ENCODE measurements around the gene CRLF1.
"Not testable (repeated sequence)": the region's sequence is repeated elsewhere in the genome, so short reads cannot be mapped to it uniquely, and the experiment has no call there.

CRLF1 gene

DNA sequence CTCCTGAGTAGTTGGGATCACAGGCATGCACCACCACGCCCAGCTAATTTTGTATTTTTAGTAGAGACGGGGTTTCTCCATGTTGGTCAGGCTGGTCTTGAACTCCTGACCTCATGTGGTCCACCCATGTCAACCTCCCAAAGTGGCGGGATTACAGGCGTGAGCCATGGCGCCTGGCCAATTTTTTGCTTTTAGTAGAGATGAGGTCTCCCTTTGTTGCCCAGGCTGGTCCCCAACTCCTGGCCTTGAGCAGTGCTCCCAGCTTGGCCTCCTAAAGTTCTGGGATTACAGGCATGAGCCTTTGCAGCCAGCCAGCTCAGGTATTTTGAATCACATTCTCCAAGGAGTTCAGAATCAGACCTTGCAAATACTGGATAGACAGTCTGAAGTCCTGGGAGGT lies 13.9 kb downstream of the CRLF1 start:
- not testable (repeated sequence) for DNase-seq (ENCODE audit: low read depth in 2 of 2)

DNA sequence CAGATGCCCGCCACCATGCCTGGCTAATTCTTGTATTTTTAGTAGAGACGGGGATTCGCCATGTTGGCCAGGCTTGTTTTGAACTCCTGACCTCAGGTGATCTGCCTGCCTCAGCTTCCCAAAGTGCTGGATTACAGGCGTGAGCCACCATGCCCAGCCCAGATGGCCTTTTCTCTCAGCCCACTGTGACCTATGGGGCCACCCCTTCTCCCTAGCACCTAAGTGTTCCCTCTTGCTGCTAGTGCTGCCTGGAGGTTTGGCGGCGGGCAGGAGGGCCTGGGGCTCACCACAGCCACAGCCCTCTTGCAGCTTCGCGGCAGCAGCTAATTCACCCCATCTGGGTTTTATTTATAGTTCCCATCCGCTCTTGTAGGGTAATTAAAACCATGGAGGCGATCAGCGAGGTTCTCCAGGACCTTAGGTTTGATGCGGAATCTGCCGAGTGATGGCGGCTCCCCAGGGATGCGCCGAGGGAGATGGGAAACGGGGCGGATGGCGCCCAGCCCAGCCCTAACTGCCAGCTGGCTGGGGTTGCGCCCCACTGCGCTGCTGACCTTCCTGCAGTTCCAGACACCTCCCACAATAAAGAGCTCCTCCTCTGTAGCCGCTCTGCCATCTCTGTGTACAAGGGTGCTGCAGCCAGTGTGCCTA lies 14.7 kb downstream of the CRLF1 start:
- no peak for DNase-seq (ENCODE audit: low read depth in 2 of 2)

DNA sequence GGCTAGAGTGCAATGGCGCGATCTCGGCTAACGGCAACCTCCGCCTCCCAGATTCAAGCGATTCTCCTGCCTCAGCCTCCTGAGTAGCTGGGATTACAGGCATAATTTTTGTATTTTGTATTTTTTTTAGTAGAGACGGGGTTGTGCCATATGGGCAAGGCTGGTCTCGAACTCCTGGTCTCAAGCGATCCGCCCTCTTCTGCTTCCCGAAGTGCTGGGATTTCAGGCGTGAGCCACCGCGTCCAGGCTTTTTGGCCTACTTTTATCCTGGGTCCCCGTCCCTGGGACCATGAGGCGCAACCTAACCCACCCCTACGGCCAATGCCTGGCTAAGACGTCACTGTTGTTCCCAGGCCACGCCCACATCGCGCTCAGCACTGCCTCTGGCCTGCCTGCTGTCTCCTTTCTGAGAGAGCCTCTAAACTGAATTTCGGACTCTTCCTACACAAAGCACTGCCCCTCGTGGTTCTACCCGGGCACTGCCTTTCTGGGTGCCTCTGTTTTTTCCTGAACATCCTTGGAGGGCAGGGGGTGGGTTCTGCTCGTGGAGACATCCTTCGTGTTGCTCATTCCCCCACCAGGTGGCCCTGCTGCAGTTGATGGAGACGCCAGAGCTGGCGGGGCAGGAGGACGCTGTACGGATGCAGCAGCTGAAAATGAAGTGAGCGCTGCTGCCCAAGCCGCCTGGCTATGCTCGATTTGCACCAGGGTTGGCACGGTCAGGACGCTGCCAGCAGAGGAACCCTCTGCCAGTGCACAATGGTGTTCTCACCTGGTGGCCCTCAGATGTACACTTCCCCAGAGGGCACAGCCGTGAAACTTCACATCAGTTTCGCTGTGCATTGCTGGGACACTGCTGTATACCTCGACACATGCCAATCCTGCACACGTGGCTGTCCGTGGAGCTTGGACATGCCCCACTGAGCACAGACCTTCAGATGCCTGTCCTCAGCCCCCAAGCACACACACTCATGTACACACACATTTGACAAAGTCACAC lies 16.0 kb downstream of the CRLF1 start:
- DNase-seq (ENCODE audit: low read depth in 2 of 2) = no peak

DNA sequence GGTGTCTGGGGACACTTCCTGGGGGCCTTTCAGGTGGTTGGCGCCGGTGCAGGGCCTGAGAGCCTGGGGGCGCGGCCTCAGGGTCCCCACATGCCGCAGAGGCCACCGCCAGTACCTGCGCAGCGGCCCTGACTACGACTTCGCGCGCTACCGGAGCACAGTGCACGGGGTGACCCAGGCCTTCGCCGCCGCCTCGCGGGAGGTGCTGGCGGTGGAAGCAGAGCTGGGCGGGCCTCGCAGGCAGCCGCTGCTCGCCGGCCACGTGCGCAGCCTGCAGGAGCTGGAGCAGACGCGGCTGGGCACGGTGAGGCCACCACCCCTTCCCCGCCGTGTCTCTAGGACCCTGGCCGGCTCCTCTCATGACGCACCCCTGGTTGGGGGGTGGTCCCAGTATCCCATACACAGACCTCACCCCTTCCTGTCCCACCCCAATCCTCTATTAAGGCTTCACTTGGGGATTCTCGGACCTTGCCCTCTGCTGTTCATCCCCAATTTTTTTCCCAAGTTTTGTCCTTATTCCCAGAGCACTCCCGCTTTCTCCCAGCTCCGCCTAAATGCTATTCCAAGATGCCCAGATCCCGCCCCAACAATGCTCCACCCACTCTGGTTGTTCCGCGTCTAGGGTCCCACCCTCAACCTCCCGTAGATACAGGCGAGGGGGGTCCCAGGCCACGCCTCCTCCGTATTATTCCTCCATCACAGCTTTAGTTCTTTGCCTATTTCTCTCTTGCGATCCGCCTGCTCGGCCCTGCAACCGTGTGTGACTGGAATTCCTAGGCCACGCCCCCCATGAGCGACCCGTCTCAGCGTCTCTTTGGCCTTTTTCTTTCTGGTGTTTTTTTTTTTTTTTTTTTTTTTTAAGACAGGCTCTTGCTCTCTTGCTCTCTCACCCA lies 17.0 kb downstream of the CRLF1 start:
- DNase-seq (ENCODE audit: low read depth in 2 of 2) = peak in 1 of 2 donors; percentile 43

DNA sequence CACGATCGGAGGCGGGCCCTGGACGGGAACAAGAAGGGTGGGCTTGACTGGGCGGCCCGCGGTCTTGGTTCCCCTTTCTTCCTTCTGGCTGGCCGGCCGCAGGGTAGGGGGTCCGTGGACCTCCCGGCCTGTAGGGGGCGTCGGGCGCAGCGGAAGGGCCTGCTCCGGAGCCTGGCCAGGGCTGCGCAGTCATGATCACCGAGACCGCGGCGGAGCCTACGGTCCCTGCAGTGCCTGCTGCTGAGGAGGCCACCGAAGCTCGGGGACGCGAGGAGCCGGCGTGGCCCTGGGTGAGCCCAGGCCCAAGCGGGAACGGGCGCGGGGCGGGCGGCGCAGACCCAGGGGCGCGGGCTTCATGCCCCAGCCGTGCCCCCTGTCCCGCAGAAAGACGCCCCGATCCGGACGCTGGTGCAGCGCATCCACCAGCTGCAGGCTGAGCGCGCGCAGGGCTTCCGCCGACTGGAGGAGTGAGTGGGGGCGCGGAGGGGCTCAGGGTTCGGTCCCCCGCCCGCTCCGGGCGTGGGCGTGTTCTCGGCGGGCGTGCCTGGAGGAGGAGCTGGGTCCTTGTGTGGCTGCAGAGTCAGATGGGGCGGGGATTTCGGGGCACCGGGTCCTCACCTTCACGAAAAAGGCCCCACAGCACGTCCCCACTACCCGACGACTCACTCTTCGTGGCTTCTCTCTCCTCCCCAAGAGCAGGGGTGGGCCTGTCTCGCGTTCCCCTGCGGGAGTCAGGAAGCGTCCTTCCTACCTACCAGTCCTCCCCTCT lies 17.8 kb downstream of the CRLF1 start, which contains the start of gene REX1BD:
Gene REX1BD, plus strand, starts transcription at position 188 of the 769 bp plus-strand sequence. Its CDS starts 4 bp downstream, at position 192.
- peak; percentile 80 to 84 for DNase-seq (ENCODE audit: low read depth in 2 of 2)

DNA sequence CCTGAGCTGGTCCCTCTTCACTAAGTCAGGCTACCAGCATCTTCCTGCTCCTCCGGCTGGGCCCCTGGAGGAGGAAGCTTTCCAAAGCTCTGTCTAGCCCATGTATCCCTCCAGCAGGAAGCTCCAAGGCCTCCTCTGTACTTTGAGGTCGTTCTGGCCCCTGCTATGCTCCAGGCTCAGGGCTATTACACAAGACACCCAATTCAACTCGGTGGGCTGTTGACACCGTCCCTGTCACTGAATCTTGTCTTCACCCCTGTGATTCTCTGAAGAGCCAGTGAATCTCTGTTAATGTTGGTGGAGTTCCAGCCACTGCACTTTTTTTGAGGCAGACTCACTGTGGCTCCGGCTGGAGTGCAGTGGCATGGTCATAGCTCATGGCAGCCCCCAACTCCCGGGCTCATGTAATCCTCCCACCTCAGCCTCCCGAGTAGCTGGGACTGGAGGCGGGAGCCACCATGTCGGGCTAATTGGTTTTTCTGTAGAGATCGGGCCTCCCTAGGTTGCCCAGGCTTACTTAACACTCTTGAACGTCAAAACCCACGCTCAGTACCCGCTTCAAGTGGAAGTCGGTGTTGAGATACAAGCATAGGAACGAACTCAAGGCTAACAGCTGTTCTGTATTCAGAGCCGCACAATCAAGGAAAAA lies 18.5 kb downstream of the CRLF1 start:
- DNase-seq (ENCODE audit: low read depth in 2 of 2) = no peak

DNA sequence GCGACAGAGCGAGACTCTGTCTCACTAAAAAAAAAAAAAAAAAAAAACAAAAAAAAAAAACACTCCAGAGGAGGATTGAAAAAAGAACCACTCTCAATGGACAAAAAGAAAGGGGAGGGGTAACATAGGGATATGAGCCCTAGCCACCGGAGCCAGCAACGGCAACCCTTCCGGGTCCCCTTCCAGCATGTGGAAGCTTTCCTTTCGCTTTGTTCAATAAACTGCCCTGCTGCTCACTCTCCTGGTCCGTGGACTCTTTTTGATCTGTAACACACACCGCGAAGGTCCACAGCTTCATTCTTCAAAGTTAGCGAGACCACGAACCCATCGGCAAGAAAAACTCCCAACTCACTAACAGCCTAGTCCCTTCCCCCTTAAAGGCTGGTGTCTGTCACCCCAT lies 19.0 kb downstream of the CRLF1 start:
- no peak for DNase-seq (ENCODE audit: low read depth in 2 of 2)

DNA sequence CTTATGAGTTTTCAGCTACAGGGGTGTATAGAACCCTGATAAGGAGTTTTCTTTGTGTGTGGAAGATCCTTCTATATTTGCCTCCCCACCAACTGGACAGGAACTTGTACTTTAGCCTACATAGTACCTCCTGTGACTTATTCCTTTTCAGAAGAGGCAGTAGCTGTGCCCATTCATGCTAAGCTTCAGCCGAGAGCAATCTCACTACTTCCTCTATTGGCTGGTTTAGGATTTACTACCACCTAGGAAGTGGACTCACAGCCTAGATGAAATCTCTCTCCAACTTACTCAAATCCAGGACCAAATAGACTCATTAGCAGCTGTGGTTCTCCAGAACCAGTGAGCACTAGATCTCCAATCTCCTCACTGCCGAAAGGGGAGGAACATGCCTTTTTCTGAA lies 20.3 kb downstream of the CRLF1 start:
- no peak for DNase-seq (ENCODE audit: low read depth in 2 of 2)

DNA sequence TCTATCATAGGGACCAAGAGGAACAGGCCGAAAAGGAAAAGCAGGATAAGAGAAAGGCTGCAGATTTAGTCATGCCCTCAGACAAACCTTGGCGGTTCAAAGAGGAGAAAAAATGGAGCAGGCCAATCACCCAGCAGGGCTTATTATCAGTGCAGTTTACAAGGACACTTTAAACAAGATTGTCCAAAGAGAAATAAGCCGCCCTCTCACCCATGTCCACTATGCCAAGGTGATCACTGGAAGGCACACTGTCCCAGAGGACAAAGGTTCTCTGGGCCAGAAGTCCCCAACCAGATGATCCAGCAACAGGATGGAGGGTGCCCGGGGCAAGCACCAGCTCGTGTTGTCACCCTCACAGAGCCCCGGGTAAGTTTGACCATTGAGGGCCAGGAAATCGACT lies 26.3 kb downstream of the CRLF1 start:
- no peak for DNase-seq (ENCODE audit: low read depth in 2 of 2)

DNA sequence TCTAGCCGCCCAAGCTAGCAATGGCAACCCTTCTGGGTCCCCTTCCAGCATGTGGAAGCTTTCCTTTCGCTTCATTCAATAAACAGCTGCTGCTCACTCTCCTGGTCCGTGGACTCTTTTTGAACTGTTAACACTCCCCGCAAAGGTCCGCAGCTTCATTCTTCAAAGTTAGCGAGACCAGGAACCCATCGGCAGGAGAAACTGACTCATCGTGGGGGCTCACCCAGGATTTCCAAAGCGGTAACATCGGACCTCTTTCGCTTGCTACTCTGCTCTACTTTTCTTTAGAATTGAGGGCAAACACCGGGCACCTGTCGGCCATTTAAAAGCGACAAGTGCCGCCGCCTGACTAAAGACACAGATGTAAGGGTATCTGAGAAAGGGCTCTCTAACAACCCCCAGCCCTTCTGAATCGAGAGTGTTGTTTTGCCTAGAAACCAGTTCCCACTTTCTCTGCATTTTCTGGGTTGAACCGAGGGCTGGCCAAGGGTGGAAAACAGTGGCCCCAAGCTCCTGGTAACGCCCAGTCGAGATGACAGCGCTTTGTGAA lies 29.2 kb downstream of the CRLF1 start:
- no peak for DNase-seq (ENCODE audit: low read depth in 2 of 2)

DNA sequence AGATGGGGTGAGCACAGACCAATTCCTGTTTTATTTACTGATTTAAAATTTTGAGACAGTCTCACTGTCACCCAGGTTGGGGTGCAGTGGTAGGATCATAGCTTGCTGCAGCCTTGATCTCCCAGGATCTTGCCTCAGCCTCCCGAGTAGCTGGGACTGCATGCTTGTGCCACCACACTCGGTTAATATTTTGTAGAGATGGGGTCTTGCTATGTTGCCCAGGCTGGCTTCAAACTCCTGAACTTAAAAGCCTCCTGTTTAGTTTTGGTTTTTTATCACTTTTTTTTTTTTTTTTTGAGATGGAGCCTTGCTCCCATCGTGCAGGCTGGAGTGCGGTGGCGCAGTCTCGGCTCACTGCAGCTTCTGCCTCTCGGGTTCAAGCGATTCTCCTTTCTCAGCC lies 30.2 kb downstream of the CRLF1 start:
- no peak for DNase-seq (ENCODE audit: low read depth in 2 of 2)

DNA sequence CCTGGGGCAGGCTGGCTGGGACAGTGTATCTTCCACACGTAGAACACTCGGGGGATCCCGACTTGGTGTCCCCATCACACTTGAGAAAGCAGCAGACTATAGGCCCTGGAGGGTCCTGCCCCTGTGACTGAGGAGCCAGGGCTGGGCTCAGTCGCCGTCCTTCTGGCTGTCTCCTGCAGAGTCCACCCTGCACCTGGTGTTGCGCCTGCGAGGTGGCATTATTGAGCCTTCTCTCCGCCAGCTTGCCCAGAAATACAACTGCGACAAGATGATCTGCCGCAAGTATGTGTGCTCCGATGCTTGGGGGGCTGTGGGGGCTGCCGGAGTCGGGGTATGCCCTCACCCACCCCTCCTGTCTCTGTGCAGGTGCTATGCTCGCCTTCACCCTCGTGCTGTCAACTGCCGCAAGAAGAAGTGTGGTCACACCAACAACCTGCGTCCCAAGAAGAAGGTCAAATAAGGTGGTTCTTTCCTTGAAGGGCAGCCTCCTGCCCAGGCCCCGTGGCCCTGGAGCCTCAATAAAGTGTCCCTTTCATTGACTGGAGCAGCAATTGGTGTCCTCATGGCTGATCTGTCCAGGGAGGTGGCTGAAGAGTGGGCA lies 31.8 kb downstream of the CRLF1 start:
- DNase-seq (ENCODE audit: low read depth in 2 of 2) = no peak

DNA sequence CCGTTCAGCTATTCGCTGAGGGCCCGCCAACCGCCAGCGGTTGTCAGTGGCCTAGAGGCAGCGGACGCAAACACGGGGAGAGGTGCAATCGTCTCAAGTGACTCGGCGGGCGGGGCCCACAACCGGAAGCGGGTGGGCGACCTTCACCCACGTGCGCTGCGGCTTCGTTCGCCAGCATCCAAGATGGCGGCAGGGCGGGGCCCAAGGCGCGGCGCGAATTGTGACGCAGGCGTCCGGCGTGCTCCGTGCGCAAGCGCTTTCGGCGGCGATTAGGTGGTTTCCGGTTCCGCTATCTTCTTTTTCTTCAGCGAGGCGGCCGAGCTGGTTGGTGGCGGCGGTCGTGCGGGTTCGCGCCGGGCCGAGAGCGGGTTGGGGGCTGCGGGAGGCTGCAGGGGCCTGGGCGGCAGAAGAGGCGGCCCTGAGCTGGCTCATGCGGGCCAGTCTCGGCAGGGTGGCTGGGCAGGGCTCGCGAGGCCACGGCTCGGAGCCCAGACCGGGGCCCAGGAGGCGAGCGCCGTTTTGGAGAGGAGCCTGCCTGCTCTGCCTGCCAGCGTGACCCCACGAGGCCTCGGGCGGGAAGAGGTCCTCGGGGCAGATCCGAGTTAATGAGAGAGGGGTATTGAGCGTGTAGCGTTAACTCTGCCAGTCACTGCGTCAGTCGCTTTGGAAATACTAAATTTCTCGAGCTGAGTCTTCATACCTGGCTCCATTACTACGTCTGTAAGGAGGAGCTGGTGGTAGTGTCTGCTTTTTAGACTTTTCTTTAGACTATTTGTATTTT lies 34.8 kb downstream of the CRLF1 start, which contains the start of gene UBA52:
Gene UBA52, plus strand, starts transcription at position 294 of the 781 bp plus-strand sequence. CDS start 1,444 bp downstream, outside the sequence.
- DNase-seq (ENCODE audit: low read depth in 2 of 2) = peak; percentile 97 to 99

DNA sequence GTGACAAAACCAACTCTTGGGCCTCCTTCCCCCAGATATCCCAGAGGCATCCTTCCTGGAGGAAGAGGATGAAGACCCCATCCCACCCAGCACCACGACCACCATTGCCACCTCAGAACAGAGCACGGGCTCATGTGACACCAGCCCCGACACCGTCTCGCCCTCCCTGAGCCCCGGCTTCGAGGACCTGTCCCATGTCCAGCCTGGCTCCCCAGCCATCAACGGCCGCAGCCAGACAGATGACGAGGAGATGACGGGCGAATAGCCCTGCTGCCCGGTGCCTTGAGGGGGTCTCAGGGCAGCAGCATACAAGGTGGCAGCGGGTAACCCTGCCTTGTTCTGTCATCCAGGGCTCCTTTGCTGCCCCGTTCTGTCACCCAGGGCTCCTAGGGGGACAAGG lies 38.2 kb downstream of the CRLF1 start:
- DNase-seq (ENCODE audit: low read depth in 2 of 2) = no peak

DNA sequence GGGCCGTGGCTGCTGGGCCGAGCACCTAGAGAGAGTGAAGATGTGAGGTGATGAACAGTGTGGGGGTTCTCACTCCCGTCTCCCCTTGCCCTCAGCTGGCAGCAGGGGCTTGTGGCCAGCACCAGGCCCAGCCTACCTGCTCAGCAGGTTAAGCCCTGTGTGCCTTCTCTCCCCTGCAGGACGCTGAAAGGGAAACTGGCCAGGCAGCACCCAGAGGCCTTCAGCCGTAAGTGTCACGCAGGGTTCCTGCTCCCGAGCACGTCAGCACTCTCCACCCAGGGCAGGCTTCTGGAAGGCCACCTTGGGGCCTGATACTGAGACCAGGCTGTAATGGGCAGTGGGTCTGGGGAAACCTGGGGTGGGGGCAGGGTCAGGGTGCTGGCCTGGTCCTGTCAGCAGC lies 39.6 kb downstream of the CRLF1 start:
- DNase-seq (ENCODE audit: low read depth in 2 of 2) = no peak

DNA sequence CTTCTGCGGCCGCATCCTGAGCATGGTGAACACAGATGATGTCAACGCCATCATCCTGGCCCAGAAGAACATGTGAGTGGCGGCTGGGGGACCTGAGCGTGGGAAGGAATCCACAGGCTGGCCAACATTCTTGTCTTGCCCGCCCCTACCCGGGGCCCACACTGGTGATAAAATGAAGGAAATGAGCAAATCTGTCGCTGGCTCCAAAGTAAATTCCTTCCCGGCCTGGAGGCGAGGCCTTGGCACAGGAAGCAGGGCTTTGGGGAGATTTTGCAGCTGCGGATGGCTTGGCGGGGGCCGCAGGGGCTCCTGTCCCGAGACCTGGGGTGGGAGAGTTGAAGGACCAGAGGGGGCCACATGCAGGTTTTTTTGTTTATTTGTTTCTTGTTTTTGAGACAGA lies 44.5 kb downstream of the CRLF1 start:
- no peak for DNase-seq (ENCODE audit: low read depth in 2 of 2)

DNA sequence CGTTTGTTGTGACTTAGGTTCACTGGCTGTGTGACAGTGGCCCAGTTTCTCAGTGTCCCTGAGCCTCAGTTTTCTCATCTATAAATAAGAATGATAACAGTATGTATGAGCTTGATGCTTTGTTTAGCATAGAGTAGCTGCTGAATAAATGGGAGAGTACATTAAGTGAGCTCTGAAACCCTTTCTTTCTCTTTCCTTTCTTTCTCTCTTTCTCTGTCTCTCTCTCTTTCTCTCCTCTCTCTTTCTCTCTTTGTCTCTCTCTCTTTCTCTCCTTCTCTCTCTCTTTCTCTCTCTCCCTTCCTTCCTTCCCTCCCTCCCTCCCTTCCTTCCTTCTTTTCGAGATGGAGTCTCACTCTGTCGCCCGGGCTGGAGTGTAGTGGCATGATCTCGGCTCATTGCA lies 46.9 kb downstream of the CRLF1 start:
- DNase-seq (ENCODE audit: low read depth in 2 of 2) = no peak

DNA sequence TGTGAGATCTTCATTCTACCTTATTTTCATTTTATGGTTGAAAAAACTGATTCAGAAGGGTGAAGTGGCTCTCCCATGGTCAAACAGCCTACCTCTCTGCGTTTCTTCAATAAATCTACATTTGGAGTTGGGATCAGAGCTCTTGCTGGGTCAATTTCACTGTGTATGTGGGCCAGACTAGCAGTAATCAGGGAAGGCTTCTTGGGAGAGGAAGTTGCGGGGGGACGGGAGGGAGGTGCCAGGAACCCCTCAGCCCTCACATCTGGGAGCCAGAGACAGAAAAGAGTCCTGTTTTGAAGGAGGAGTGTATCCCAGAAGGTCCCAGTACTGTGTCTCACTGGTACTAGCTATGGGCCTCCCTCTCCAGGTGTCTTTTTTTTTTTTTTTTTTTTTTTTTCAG lies 48.0 kb downstream of the CRLF1 start:
- no peak for DNase-seq (ENCODE audit: low read depth in 2 of 2)

DNA sequence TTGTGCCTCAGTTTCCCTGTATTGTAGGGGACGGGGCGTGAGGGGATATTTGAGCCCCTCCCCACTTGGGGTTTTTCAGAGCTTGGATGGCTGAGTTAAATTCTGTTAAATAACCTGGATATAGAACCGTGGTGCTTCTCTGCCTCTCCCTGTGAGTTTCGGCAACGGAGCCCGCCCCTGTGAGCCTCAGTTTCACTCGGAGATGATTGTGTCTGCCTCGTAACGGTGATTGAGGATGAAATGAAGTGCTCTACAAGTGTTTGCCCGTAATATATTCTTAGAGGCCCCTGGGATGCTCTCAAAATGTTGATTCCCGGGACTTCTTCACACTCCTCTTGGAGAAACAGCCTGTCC lies 48.4 kb downstream of the CRLF1 start:
- DNase-seq (ENCODE audit: low read depth in 2 of 2) = no peak

All from activated CD4-positive, alpha-beta T cell treated with anti-CD3 and anti-CD28 coated beads for 24 hours (primary cell).